OCI-LY1 (cell line): ENCODE results near the gene HSF5.

Experiments used
- H2AFZ ChIP-seq: fragments of 200-600 bp; sonication (generic), shearing (Covaris generic); 2 replicates; pipeline ENCODE4 v1.6.0; 2014; ENCODE audit warnings: antibody characterized with exemption, mild to moderate bottlenecking, low read length
- H3F3A ChIP-seq: fragments of 200-600 bp; sonication (generic), shearing (Covaris generic); 2 replicates; pipeline ENCODE4 v1.6.0; 2014; ENCODE audit warnings: mild to moderate bottlenecking, antibody characterized with exemption, low read length, moderate library complexity; ENCODE audit not compliant: insufficient read depth
- H3K27ac ChIP-seq: fragments of 200-600 bp; sonication (generic); 2 replicates; pipeline ENCODE4 v1.5.1; 2014; ENCODE audit warnings: low read length, mixed run types, mild to moderate bottlenecking, low read depth; ENCODE audit not compliant: poor library complexity, severe bottlenecking
- H3K27me3 ChIP-seq: fragments of 200-600 bp; sonication (generic); 2 replicates; pipeline ENCODE4 v1.6.0; 2014; ENCODE audit warnings: antibody characterized with exemption, mild to moderate bottlenecking, low read length, moderate library complexity; ENCODE audit not compliant: insufficient read depth
- H3K36me3 ChIP-seq: fragments of 200-600 bp; sonication (generic); 2 replicates; pipeline ENCODE4 v1.6.1; 2014; ENCODE audit warnings: mild to moderate bottlenecking, antibody characterized with exemption, low read length, moderate library complexity, mixed read lengths; ENCODE audit not compliant: insufficient read depth
- H3K4me1 ChIP-seq: fragments of 200-600 bp; sonication (generic); 2 replicates; pipeline ENCODE4 v1.5.1; 2014; ENCODE audit warnings: mild to moderate bottlenecking, low read length, moderate library complexity; ENCODE audit not compliant: insufficient read depth, severe bottlenecking
- H3K4me2 ChIP-seq: fragments of 200-600 bp; sonication (generic), shearing (Covaris generic); 2 replicates; pipeline ENCODE4 v1.6.1; 2014; ENCODE audit warnings: low read length
- H3K4me3 ChIP-seq: fragments of 200-600 bp; sonication (generic); 2 replicates; pipeline ENCODE4 v1.5.1; 2014; ENCODE audit warnings: low read length, low read depth, mild to moderate bottlenecking, mixed read lengths; ENCODE audit not compliant: poor library complexity, severe bottlenecking
- H3K79me2 ChIP-seq: fragments of 200-600 bp; shearing (Covaris generic); 2 replicates; pipeline ENCODE4 v1.6.1; 2016; ENCODE audit warnings: mixed run types, low read length, mixed read lengths; ENCODE audit not compliant: insufficient read depth
- H3K9ac ChIP-seq: fragments of 200-600 bp; sonication (generic), shearing (Covaris generic); 2 replicates; pipeline ENCODE4 v1.6.1; 2014; ENCODE audit warnings: mild to moderate bottlenecking, low read length, mixed read lengths
- H3K9me2 ChIP-seq: fragments of 200-600 bp; sonication (generic), shearing (Covaris generic); 2 replicates; pipeline ENCODE4 v1.6.1; 2014; ENCODE audit warnings: low read depth, mild to moderate bottlenecking, low read length, mixed read lengths
- H3K9me3 ChIP-seq: fragments of 200-600 bp; shearing (Covaris generic); 2 replicates; pipeline ENCODE4 v1.6.1; 2014; ENCODE audit warnings: low read length, mixed read lengths
- H4K20me1 ChIP-seq: fragments of 200-600 bp; sonication (generic), shearing (Covaris generic); 2 replicates; pipeline ENCODE4 v1.6.0; 2016; ENCODE audit warnings: mild to moderate bottlenecking, low read length; ENCODE audit not compliant: insufficient read depth
- CTCF ChIP-seq: fragments of 200-600 bp; sonication (generic), shearing (Covaris generic); IDR thresholded peaks from 2 replicates; pipeline ENCODE4 v1.5.1; 2017; ENCODE audit warnings: mild to moderate bottlenecking, antibody characterized with exemption, low read length, moderate library complexity, mixed read lengths
- EZH2 ChIP-seq: fragments of 200-600 bp; sonication (generic), shearing (Covaris generic); IDR thresholded peaks from 2 replicates; pipeline ENCODE4 v1.8.0; 2017; ENCODE audit warnings: borderline replicate concordance, mixed run types, mild to moderate bottlenecking, antibody characterized with exemption, low read length, moderate library complexity, mixed read lengths

HSF5 gene

GRCh38 chr17:58412064-58412703 is 76.0 kb downstream of the HSF5 start:
- no peak overlapping the region for H3K4me3 ChIP-seq
- H3K9me2 ChIP-seq, result no peaks in the 10 kb centered on the region
- H3K36me3 ChIP-seq, result no peaks in the 10 kb centered on the region
- H3K4me2 ChIP-seq, result no peak overlapping the region
- no peak for TF ChIP-seq EZH2
- TF ChIP-seq CTCF, result no peak
- no peaks in the 10 kb centered on the region for H3F3A ChIP-seq
- H3K9ac ChIP-seq, result no peak overlapping the region
- H3K9me3 ChIP-seq, result no peaks in the 10 kb centered on the region
- no peak overlapping the region for H3K27ac ChIP-seq
- H3K4me1 ChIP-seq, result peaks cover 2% of the 10 kb centered on the region
- no peaks in the 10 kb centered on the region for H3K79me2 ChIP-seq
- no peaks in the 10 kb centered on the region for H4K20me1 ChIP-seq
- no peak overlapping the region for H2AFZ ChIP-seq
- H3K27me3 ChIP-seq, result no peaks in the 10 kb centered on the region

GRCh38 chr17:58411408-58411894 is 76.8 kb downstream of the HSF5 start:
- Histone ChIP-seq H3K9me3 (no peaks in the 10 kb centered on the region), H3K79me2 (no peaks in the 10 kb centered on the region), H3K4me1 (no peaks in the 10 kb centered on the region), H3K27me3 (no peaks in the 10 kb centered on the region), H3K9me2 (no peaks in the 10 kb centered on the region), H3K9ac (no peak overlapping the region), H3K36me3 (no peaks in the 10 kb centered on the region), H3K4me2 (no peak overlapping the region), H3K4me3 (no peak overlapping the region), H4K20me1 (no peaks in the 10 kb centered on the region), H3F3A (no peaks in the 10 kb centered on the region), H3K27ac (no peak overlapping the region), H2AFZ (no peak overlapping the region)
- TF ChIP-seq CTCF (no peak), EZH2 (no peak)

DNA sequence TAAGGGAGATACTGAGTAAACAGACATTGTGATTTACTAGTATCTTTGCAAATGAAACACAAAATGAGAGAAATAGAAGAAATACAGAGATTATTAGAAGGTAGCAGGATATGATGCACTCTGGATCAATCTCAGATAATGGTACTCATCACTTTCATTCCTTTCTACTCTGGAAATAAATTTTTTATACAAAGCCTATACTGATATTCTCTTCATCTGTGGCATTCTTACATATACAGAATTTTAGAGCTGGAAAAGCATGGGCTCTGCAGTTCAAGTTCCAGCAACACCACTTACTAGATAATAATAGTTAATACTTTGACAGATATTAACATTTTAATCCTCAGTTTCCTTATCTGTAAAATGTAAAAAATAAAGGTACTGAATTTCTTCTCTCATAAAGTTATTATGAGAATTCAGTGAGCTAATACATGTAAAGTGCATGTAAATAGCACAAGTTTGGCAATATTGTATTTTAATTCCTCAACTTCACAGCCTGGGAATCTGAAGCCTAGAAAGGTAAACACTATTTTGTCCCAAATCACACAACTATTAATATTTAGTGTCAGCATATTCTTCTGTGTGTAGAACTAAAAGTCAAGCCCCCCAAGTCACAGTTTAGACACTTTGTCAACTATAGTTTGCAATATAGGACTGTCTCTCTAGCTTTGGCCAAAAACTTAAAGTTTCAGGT is 77.3 kb downstream of the HSF5 start:
- TF ChIP-seq CTCF (no peak), EZH2 (no peak)
- no peaks in the 10 kb centered on the region for H3K36me3 ChIP-seq
- no peak overlapping the region for H3K4me3 ChIP-seq
- H3K27me3 ChIP-seq, result no peaks in the 10 kb centered on the region
- no peaks in the 10 kb centered on the region for H3F3A ChIP-seq
- H3K9ac ChIP-seq, result no peak overlapping the region
- no peaks in the 10 kb centered on the region for H3K79me2 ChIP-seq
- no peak overlapping the region for H3K27ac ChIP-seq
- no peak overlapping the region for H2AFZ ChIP-seq
- H4K20me1 ChIP-seq, result no peaks in the 10 kb centered on the region
- no peaks in the 10 kb centered on the region for H3K4me1 ChIP-seq
- H3K9me2 ChIP-seq, result no peaks in the 10 kb centered on the region
- H3K9me3 ChIP-seq, result no peaks in the 10 kb centered on the region
- H3K4me2 ChIP-seq, result no peak overlapping the region
